Posterior cingulate gyrus (tissue), 11 donors: ENCODE measurements around the gene OR6C70.
"Not testable (repeated sequence)": the region's sequence is repeated elsewhere in the genome, so short reads cannot be mapped to it uniquely, and the experiment has no call there.

Source experiments
- DNase-seq, 10 donors: peaks; one replicate each; pipeline versions ENCODE4 v3.0.0 to v3.0.0-alpha.2; 2020 to 2021; ENCODE audit warnings: mixed read lengths in 3 of 10
- intact Hi-C: fragments of 100-400 bp; cut with DNase I; formaldehyde crosslinking; loops from one replicate; pipeline ENCODE4 v1.15.1; 2023

The OR6C70 gene

GRCh38 chr12:55470088-55470829, at the start of gene OR6C70:
TSS of gene OR6C70 (minus strand) at chr12:55470138. CDS start at chr12:55470138, 0 bp downstream.
- DNase-seq, result no peak
- intact Hi-C loops, result no loop called here

GRCh38 chr12:55516391-55516790, 46.5 kb upstream of the OR6C70 start:
- DNase-seq, result no peak
- intact Hi-C loops, result no loop called here

DNA sequence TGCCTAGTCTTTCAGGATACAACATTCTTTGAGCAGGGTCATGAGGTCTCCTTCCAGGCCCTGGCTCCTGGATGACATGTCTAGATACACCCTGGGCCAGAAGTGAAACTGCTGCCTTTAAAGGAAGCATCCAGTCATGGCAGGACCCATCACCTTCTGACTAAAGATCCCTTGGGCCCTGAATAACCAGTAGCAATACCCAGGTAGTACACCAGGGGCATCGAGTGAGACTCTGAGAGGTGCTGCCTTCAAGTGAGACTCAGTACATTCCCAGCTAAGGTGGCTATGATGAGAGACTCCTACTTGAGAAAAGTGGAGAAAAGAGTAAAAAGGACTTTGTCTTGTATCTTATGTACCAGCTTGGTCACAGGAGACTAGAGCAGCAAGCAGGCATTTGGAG, 45.8 kb upstream of the OR6C70 start:
- intact Hi-C loops, result no loop called here

DNA sequence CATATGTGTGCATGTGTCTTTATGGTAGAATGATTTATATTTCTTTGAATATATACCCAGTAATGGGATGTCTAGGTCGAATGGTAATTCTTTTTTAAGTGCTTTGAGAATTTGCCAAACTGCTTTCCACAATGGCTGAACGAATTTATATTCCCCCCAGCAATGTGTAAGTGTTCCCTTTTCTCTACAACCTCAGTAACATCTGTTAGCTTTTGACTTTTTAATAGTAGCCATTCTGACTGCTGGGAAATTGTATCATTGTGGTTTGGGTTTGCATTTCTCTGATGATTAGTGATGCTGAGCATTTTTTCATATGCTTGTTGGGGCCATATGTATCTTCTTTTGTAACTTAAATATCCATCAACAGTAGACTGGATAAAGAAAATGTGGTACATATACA, 31.7 kb upstream of the OR6C70 start:
- DNase-seq, result no peak
- intact Hi-C loops, result no loop called here

More for the DNA sequence above, 45.8 kb upstream of the OR6C70 start:
- DNase-seq, result no peak

DNA sequence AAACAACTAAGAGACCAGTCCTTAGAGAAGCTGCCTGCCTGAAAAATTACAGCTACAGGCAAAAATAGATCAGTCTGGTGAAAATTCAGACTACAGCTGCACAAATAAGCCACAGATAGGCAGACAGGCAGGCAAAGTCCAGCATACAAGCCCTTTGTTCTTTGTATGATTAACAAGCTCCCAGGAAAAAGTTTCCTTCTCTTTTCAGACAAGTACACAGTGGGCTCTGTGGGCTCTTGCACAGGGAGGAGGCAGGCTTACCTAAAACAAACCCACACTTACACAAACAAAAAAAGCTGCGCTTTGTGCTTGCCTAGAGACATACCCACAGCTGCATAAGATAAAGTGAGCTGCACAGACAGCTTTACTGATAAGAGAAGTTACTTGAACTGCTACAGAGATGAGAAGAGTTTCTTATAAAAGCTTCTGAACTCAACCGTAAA, 29.9 kb upstream of the OR6C70 start:
- intact Hi-C loops, result no loop called here

GRCh38 chr12:55499231-55499630, 29.3 kb upstream of the OR6C70 start:
- no peak for DNase-seq
- intact Hi-C loops, result no loop called here

More for the DNA sequence above, 29.9 kb upstream of the OR6C70 start:
- no peak for DNase-seq

- no peak for DNase-seq
- intact Hi-C loops, result no loop called here
Observed at GRCh38 chr12:55495490-55495889, 25.6 kb upstream of the OR6C70 start.

GRCh38 chr12:55492078-55492477, 22.1 kb upstream of the OR6C70 start, which contains the start of gene OR6C68:
TSS of gene OR6C68 (plus strand) at chr12:55492378. CDS start at chr12:55492378, 0 bp downstream.
- intact Hi-C loops, result no loop called here
- DNase-seq, result no peak

DNA sequence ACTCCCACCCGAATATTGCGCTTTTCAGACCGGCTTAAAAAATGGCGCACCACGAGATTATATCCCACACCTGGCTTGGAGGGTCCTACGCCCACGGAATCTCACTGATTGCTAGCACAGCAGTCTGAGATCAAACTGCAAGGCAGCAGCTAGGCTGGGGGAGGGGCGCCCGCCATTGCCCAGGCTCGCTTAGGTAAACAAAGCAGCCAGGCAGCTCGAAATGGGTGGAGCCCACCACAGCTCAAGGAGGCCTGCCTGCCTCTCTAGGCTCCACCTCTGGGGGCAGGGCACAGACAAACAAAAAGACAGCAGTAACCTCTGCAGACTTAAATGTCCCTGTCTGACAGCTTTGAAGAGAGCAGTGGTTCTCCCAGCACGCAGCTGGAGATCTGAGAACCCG, 14.3 kb upstream of the OR6C70 start:
- DNase-seq, intact Hi-C loops: not testable (repeated sequence)

GRCh38 chr12:55479136-55479535, 9.2 kb upstream of the OR6C70 start:
- intact Hi-C loops, DNase-seq: not testable (repeated sequence)

- DNase-seq, result no peak
- intact Hi-C loops, result no loop called here
Observed at GRCh38 chr12:55472264-55472663, 2.3 kb upstream of the OR6C70 start.

GRCh38 chr12:55469291-55469690, 647 bp downstream of the OR6C70 start:
- intact Hi-C loops, result no loop called here

GRCh38 chr12:55467836-55468235, 2.1 kb downstream of the OR6C70 start:
- intact Hi-C loops, result no loop called here

More at GRCh38 chr12:55469291-55469690, 647 bp downstream of the OR6C70 start:
- DNase-seq, result no peak

DNA sequence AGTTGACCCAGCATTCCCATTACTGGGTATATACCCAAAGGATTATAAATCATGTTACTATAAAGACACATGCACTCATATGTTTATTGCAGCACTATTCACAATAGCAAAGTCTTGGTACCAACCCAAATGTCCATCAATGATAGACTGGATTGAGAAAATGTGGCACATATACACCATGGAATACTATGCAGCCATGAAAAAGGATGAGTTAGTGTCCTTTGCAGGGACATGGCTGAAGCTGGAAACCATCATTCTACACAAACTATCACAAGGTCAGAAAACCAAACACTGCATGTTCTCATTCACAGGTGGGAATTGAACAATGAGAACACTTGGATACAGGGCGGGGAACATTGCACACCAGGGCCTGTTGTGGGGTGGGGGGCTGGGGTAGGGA, 5.0 kb downstream of the OR6C70 start:
- DNase-seq, intact Hi-C loops: not testable (repeated sequence)

More at GRCh38 chr12:55467836-55468235, 2.1 kb downstream of the OR6C70 start:
- DNase-seq, result no peak

- no peak for DNase-seq
- intact Hi-C loops, result no loop called here
Observed at GRCh38 chr12:55448825-55449224, 21.1 kb downstream of the OR6C70 start.

- intact Hi-C loops, result no loop called here
- no peak for DNase-seq
Observed at GRCh38 chr12:55446326-55446725, 23.6 kb downstream of the OR6C70 start.

GRCh38 chr12:55445357-55445756, 24.6 kb downstream of the OR6C70 start:
- DNase-seq, result no peak
- intact Hi-C loops, result no loop called here

DNA sequence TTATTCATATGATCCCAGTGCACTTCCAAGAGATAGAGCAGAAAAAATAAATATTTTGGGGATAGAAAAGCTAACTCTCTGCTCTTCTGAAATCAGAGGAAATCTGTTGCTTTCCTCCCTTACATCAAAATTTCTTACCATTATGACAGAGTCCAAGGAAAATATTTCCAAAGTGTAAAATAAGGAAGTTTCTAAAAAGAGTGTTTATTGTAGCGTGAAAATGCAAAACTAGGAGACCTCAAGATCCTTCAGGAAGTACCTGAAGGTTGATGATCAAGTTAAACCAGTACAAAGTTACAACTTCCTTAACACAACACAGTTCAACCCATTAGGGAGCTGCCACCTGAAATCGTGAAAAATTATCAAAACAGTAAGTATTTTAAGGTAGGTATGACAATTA, 26.2 kb downstream of the OR6C70 start, which contains the start of gene OR6C2:
TSS of gene OR6C2 (plus strand) at position 301 of the 400 bp plus-strand sequence. CDS start 8,138 bp downstream, outside the sequence.
- intact Hi-C loops, result no loop called here
- no peak for DNase-seq

DNA sequence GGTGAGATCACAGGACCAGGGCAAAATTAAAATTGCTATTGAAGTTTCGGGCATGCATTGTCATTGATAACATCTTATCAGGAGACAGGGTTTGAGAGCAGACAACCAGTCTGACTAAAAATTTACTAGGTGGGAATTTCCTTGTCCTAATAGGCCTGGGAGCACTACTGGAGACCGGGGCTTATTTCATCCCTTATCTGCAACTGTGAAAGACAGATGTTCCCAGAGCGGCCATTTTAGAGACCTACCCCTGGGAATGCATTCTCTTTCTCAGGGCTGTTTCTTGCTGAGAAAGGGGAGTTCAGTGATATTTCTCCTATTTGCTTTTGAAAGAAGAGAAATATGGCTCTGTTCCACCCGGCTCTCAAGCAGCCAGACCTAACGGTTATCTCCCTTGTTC, 28.7 kb downstream of the OR6C70 start:
- DNase-seq, intact Hi-C loops: not testable (repeated sequence)

- intact Hi-C loops, result no loop called here
Observed at GRCh38 chr12:55428331-55429243, 41.4 kb downstream of the OR6C70 start.

GRCh38 chr12:55425954-55426353, 44.0 kb downstream of the OR6C70 start, which contains the start of gene OR6C76:
TSS of gene OR6C76 (plus strand) at chr12:55426254. CDS start at chr12:55426254, 0 bp downstream.
- intact Hi-C loops, result no loop called here
- DNase-seq, result no peak

More at GRCh38 chr12:55428331-55429243, 41.4 kb downstream of the OR6C70 start:
- no peak for DNase-seq
